T-helper 17 cell (primary cell): Measurements from ENCODE around the gene PCGF3. TPM values are rescaled to one million over a fixed set of nuclear protein-coding genes. Genes with fewer than 3 reads are reported as not detected.
"Not testable (repeated sequence)": the region's sequence is repeated elsewhere in the genome, so short reads cannot be mapped to it uniquely, and the experiment has no call there.

Source experiments
- ATAC-seq: fragments of 150-1000 bp; cut with Tn5 transposase; 2 replicates; pipeline ENCODE4 v1.10.0; 2021; ENCODE audit warnings: mild to moderate bottlenecking, moderate library complexity
- DNase-seq, 3 donors: peaks; one replicate each; pipeline versions ENCODE4 v3.0.0 to v3.0.0-alpha.2; 2020 to 2021
- H3K9me3 ChIP-seq: one replicate; pipeline ENCODE4 v1.7.0; 2013; ENCODE audit warnings: low read length, mild to moderate bottlenecking; ENCODE audit not compliant: control insufficient read depth, poor library complexity, severe bottlenecking
- H3K27ac Mint-ChIP-seq: one replicate; pipeline ENCODE4 v1.8.0; 2022; ENCODE audit warnings: mild to moderate bottlenecking, moderate library complexity, mixed read lengths
- H3K27me3 Mint-ChIP-seq: one replicate; pipeline ENCODE4 v1.8.0; 2022; ENCODE audit warnings: mixed read lengths
- H3K36me3 Mint-ChIP-seq: one replicate; pipeline ENCODE4 v1.8.0; 2022; ENCODE audit warnings: low read depth, mixed read lengths
- H3K4me1 Mint-ChIP-seq: one replicate; pipeline ENCODE4 v1.8.0; 2022; ENCODE audit warnings: mild to moderate bottlenecking, mixed read lengths
- H3K4me3 Mint-ChIP-seq: one replicate; pipeline ENCODE4 v1.8.0; 2022; ENCODE audit warnings: mild to moderate bottlenecking, moderate library complexity, mixed read lengths
- total RNA-seq, 4 donors: library from RNA in 2 of 4; stranded (reverse) in 2 of 4; gene quantifications; one replicate each; pipeline ENCODE4 v1.2.3 and lab custom pipeline; 2022 to 2026

The PCGF3 gene
- total RNA-seq, 2 donors from 2014 or later = 31.3 to 38.0 TPM

- no peak overlapping the region for H3K27ac Mint-ChIP-seq
- H3K36me3 Mint-ChIP-seq = no peaks in the 10 kb centered on the region
- no peaks in the 10 kb centered on the region for H3K27me3 Mint-ChIP-seq
- H3K4me1 Mint-ChIP-seq = peaks cover 8% of the 10 kb centered on the region
- no peaks in the 10 kb centered on the region for H3K9me3 ChIP-seq
- no peak for DNase-seq
- no peak overlapping the region for H3K4me3 Mint-ChIP-seq
- ATAC-seq = no peak
Measured at GRCh38 chr4:732486-732885, 26.9 kb downstream of the PCGF3 start.

DNA sequence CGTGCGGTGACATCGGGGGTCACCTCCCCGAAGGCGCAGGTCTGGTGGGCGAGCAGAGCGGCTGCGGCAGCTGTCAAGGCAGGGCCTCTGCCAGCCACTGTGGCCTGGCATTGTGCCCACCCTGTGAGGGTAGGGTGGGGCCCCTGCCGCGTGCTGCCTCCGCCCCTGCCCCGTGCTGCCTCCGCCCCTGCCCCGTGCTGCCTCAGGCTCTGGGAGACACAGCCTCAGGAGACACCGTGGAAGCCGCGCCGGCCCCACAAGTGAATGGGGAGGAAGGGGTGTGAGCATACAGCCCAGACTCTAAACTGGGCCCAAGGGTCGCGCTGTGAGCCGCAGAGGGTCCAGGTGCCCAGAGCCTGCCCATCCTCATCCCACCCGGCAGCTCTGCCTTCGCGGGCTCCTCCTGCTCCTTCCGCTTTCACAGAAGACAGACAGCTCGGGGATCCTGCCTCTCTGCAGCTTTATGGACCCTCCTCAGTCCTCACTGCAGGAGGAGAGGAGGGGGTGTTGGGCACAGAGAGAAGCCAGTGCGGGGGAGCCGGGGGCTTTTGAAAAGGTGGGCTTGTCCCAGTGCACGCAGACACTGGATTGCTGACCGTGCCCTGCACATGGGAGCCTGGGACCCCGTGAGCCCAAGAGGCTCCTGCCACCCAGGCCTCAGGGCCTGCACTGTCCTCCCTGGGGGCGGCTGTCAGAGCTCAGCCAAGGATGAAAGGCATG is 27.4 kb downstream of the PCGF3 start:
- peaks cover 2% of the 10 kb centered on the region for H3K36me3 Mint-ChIP-seq
- no peak for ATAC-seq
- H3K4me3 Mint-ChIP-seq = no peak overlapping the region
- peaks cover 9% of the 10 kb centered on the region for H3K4me1 Mint-ChIP-seq
- H3K27ac Mint-ChIP-seq = no peak overlapping the region
- no peaks in the 10 kb centered on the region for H3K9me3 ChIP-seq
- no peak for DNase-seq
- H3K27me3 Mint-ChIP-seq = no peaks in the 10 kb centered on the region

DNA sequence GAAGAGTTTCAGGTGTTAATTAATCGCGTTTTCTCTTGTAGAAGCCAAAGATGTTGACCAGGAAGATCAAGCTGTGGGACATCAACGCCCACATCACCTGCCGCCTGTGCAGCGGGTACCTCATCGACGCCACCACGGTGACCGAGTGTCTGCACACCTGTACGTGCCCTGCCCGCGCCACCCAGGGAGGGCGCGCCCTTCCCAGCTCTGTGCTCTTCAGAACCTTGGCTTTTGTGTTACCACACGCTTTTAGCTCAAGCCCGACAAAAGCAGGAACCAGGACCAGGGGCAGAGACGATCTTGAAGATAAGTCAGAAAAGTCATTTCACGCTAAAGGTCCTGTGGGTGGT is 28.0 kb downstream of the PCGF3 start:
- no peaks in the 10 kb centered on the region for H3K9me3 ChIP-seq
- Mint-ChIP-seq H3K27ac (no peak overlapping the region), H3K4me1 (peaks cover 9% of the 10 kb centered on the region), H3K36me3 (peaks cover 2% of the 10 kb centered on the region), H3K4me3 (no peak overlapping the region), H3K27me3 (no peaks in the 10 kb centered on the region)
- DNase-seq = no peak
- ATAC-seq = no peak

GRCh38 chr4:734075-734474 is 28.4 kb downstream of the PCGF3 start:
- Mint-ChIP-seq H3K36me3 (peaks cover 2% of the 10 kb centered on the region), H3K4me1 (peaks cover 9% of the 10 kb centered on the region), H3K27me3 (no peaks in the 10 kb centered on the region), H3K27ac (no peak overlapping the region), H3K4me3 (no peak overlapping the region)
- H3K9me3 ChIP-seq = no peaks in the 10 kb centered on the region
- DNase-seq (no peak), ATAC-seq (no peak)

GRCh38 chr4:734951-735350 is 29.3 kb downstream of the PCGF3 start:
- Mint-ChIP-seq H3K27me3 (no peaks in the 10 kb centered on the region), H3K27ac (no peak overlapping the region), H3K36me3 (peaks cover 2% of the 10 kb centered on the region), H3K4me3 (no peak overlapping the region), H3K4me1 (peaks cover 7% of the 10 kb centered on the region)
- H3K9me3 ChIP-seq = no peaks in the 10 kb centered on the region
- no peak for ATAC-seq
- DNase-seq = no peak

DNA sequence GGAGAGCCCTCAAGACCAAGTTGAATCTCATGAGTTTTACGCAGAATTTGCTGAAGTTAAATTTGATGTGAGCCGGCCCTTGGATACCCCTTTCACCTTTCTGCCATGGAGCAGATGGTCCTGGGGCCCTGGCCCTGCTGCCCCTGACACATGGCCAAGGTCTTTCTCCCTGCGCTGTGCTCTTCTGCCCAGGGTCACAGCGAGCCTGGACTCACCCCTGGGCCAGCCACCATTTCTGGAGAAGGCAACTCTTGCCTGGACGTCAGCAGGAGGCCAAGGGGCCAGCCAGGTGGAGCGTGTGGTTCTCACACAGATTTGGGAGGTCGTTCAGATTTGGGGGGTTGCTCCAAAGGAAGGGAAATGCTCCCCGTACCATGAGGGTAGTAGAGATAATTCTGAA is 30.0 kb downstream of the PCGF3 start:
- Mint-ChIP-seq H3K4me3 (no peak overlapping the region), H3K27me3 (no peaks in the 10 kb centered on the region), H3K4me1 (peaks cover 7% of the 10 kb centered on the region), H3K27ac (no peak overlapping the region), H3K36me3 (peaks cover 2% of the 10 kb centered on the region)
- ATAC-seq (no peak), DNase-seq (no peak)
- H3K9me3 ChIP-seq = no peaks in the 10 kb centered on the region

GRCh38 chr4:736561-736960 is 30.9 kb downstream of the PCGF3 start:
- not testable (repeated sequence) for DNase-seq, H3K27me3 Mint-ChIP-seq, H3K4me1 Mint-ChIP-seq, ATAC-seq, H3K27ac Mint-ChIP-seq, H3K9me3 ChIP-seq, H3K36me3 Mint-ChIP-seq, H3K4me3 Mint-ChIP-seq

DNA sequence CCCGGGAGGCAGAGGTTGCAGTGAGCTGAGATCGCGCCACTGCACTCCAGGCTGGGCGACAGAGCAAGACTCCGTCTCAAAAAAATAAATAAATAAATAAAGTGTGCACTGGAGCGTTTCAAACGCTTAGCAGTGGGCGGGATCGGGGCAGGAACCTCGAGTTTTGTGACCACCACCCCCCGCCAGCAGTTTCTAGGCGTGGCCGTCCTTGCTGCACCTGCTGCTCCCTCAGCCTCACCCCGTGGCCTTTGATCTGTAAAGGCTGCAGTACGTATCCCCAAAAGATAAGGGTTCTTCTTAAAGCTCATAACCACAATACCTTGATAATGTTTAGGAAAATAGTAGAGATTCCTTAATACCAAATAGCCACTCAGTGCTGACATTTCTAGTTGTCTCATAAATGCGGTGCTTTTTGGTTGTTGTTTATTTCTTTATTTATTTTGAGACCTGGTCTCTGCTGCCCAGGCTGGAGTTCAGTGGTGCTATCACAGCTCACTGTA is 33.2 kb downstream of the PCGF3 start:
- H3K4me1 Mint-ChIP-seq = peaks cover 7% of the 10 kb centered on the region
- DNase-seq (no peak), ATAC-seq (no peak)
- no peaks in the 10 kb centered on the region for H3K9me3 ChIP-seq
- peaks cover 2% of the 10 kb centered on the region for H3K36me3 Mint-ChIP-seq
- no peak overlapping the region for H3K27ac Mint-ChIP-seq
- no peaks in the 10 kb centered on the region for H3K27me3 Mint-ChIP-seq
- H3K4me3 Mint-ChIP-seq = no peak overlapping the region

DNA sequence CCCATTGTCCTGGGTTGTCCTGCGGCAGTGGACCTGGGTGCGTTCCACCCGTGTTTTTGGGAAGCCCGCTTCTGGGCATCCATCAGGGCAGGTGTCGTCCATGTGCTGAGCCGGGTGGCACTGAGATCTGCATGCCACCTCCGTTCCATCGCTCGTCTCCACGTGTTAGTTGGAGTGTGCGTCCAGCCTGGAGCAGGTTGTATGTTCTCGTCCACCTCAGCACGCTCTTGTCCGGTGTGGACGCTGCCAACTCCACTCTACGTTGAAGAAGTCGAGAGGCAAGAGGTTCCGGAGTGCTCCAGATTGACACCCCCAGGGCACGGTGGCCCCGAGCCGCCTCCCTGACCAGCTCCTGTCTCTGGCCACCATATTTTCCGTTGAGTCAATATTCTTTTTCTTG is 33.9 kb downstream of the PCGF3 start:
- H3K4me1 Mint-ChIP-seq = peaks cover 10% of the 10 kb centered on the region
- no peak for ATAC-seq

GRCh38 chr4:740011-740410 is 34.4 kb downstream of the PCGF3 start:
- H3K36me3 Mint-ChIP-seq = peaks cover 2% of the 10 kb centered on the region
- no peaks in the 10 kb centered on the region for H3K27me3 Mint-ChIP-seq
- H3K4me3 Mint-ChIP-seq = no peak overlapping the region
- ATAC-seq (no peak), DNase-seq (no peak)
- H3K4me1 Mint-ChIP-seq = peaks cover 10% of the 10 kb centered on the region
- no peaks in the 10 kb centered on the region for H3K9me3 ChIP-seq
- H3K27ac Mint-ChIP-seq = no peak overlapping the region

More for the DNA sequence above, 33.9 kb downstream of the PCGF3 start:
- no peak for DNase-seq
- Mint-ChIP-seq H3K27me3 (no peaks in the 10 kb centered on the region), H3K27ac (no peak overlapping the region), H3K36me3 (peaks cover 2% of the 10 kb centered on the region), H3K4me3 (no peak overlapping the region)
- H3K9me3 ChIP-seq = no peaks in the 10 kb centered on the region

DNA sequence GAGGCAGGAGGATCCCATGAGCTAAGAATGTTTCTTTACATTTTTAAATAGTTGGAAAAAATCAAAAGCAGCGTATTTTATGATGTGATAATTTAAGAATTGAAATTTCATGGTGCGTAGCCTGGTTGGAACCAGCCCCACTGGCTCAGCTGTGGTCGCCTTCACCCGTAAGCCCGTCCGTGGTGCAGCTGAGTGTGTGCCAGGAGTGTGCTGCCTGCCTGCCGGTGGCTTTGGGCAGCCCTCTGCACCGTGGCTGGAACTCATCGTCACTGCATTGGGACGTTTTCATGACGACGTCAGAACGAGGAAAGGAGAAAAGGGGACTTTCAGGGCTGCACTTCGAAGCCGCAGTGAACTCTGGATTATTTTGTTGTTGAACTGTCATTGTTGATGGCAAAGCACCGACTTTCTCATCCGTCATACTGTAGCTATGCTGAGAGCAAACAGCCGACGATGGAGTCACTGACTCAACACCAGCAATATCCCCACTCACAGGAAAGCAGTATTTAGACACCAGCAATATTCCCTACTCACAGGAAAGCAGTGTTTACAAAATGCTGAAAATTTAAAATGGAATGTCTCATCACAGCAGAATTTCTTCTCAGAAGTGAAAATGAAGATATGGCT is 35.1 kb downstream of the PCGF3 start:
- peaks cover 2% of the 10 kb centered on the region for H3K36me3 Mint-ChIP-seq
- H3K27ac Mint-ChIP-seq = no peak overlapping the region
- no peaks in the 10 kb centered on the region for H3K9me3 ChIP-seq
- no peak for DNase-seq
- no peak for ATAC-seq
- no peak overlapping the region for H3K4me3 Mint-ChIP-seq
- no peaks in the 10 kb centered on the region for H3K27me3 Mint-ChIP-seq
- H3K4me1 Mint-ChIP-seq = peaks cover 10% of the 10 kb centered on the region

DNA sequence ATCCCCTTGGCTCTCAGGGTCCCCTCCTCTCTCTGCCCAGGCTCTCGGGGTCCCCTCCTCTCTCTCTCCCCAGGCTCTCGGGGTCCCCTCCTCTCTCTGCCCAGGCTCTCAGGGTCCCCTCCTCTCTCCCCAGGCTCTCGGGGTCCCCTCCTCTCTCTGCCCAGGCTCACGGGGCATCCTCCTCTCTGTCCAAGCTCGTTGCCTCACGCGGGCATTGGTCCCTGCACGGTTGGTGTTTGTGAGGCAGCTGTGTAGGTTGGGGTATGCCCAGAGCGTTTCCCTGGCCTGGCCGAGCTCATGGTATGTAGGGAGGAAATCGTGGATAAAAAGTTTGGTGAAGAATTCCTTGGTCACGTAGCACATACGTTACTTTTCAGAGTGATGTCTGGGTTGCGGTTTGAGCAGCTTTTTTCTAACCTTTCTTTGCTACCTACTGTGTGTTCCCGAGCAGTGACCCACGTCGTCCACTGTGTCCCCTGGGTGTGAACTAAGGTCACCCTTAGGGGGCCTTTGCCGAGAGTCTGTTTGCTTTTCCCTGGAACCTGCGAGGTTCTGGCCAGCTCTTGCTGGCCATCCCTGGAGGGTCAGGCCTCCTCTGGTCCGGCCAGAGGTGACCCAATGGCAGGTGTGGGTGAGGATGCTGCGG is 36.6 kb downstream of the PCGF3 start:
- DNase-seq = no peak
- Mint-ChIP-seq H3K27ac (no peak overlapping the region), H3K36me3 (peaks cover 2% of the 10 kb centered on the region), H3K4me1 (peaks cover 10% of the 10 kb centered on the region), H3K27me3 (no peaks in the 10 kb centered on the region), H3K4me3 (no peak overlapping the region)
- no peaks in the 10 kb centered on the region for H3K9me3 ChIP-seq
- no peak for ATAC-seq

- Mint-ChIP-seq H3K27me3 (no peaks in the 10 kb centered on the region), H3K36me3 (no peaks in the 10 kb centered on the region), H3K27ac (no peak overlapping the region), H3K4me3 (no peak overlapping the region), H3K4me1 (peaks cover 8% of the 10 kb centered on the region)
- DNase-seq = peak; percentile 55 to 79 (median 66)
- no peaks in the 10 kb centered on the region for H3K9me3 ChIP-seq
- peak; percentile 90 for ATAC-seq
Measured at GRCh38 chr4:742742-743311, 37.2 kb downstream of the PCGF3 start.
